ENCODE results near the gene FAM120B. TPM values are rescaled to one million over a fixed set of nuclear protein-coding genes. Genes with fewer than 3 reads are reported as not detected.
"Not testable (repeated sequence)": the region's sequence is repeated elsewhere in the genome, so short reads cannot be mapped to it uniquely, and the experiment has no call there.

Gene FAM120B
- total RNA-seq, 4 donors from 2014 or later = 10.7 to 17.0 (median 13.5) TPM

- in situ Hi-C loops (cut with MboI; ENCODE audit: low sequenced_read_pairs in 4 of 4) (no loop called here), intact Hi-C loops (cut with DNase I; ENCODE audit: low total_unique reads) (loop anchor here (10.0 kb wide), 1 partner anchor 69 kb away; no protein-coding TSS in a partner anchor)
- TF ChIP-seq CTCF (IDR thresholded peaks at IDR 0.05 in 4 of 5, conservative IDR thresholded peaks at IDR 0.05 in 1 of 5) = no peak
- TF ChIP-seq POLR2A (IDR thresholded peaks at IDR 0.05) = no peak
- peaks cover 0 to 8% of the 10 kb centered on the region in 2 donors for H3K4me1 ChIP-seq
- H3K4me3 ChIP-seq = no peak overlapping the region
- no peak for ATAC-seq
- no peak overlapping the region for H3K27ac ChIP-seq
- peaks cover 3 to 38% of the 10 kb centered on the region in 2 donors for H3K36me3 ChIP-seq
- H3K9me3 ChIP-seq = no peaks in the 10 kb centered on the region
- DNase-seq = no peak
- H3K27me3 ChIP-seq = no peaks in the 10 kb centered on the region
These were observed 98.9 kb downstream of the FAM120B start for GRCh38 chr6:170405311-170405975.

GRCh38 chr6:170407200-170407599, 100.6 kb downstream of the FAM120B start:
- ATAC-seq = no peak
- in situ Hi-C loops (cut with MboI; ENCODE audit: low sequenced_read_pairs in 4 of 4) = no loop called here
- TF ChIP-seq CTCF (IDR thresholded peaks at IDR 0.05 in 4 of 5, conservative IDR thresholded peaks at IDR 0.05 in 1 of 5) (no peak), POLR2A (IDR thresholded peaks at IDR 0.05) (no peak)

GRCh38 chr6:170407932-170408331, 101.4 kb downstream of the FAM120B start:
- no peaks in the 10 kb centered on the region for H3K9me3 ChIP-seq
- DNase-seq = no peak
- no peak for ATAC-seq
- TF ChIP-seq CTCF (IDR thresholded peaks at IDR 0.05 in 4 of 5, conservative IDR thresholded peaks at IDR 0.05 in 1 of 5) (no peak), POLR2A (IDR thresholded peaks at IDR 0.05) (no peak)
- intact Hi-C loops (cut with DNase I; ENCODE audit: low total_unique reads) (loop anchor here (10.0 kb wide), 1 partner anchor 67 kb away; no protein-coding TSS in a partner anchor), in situ Hi-C loops (cut with MboI; ENCODE audit: low sequenced_read_pairs in 4 of 4) (no loop called here)
- peaks cover 0 to 1% of the 10 kb centered on the region in 2 donors for H3K4me1 ChIP-seq
- H3K36me3 ChIP-seq = peaks cover 3 to 23% of the 10 kb centered on the region in 2 donors
- H3K27ac ChIP-seq = no peak overlapping the region
- H3K4me3 ChIP-seq = no peak overlapping the region
- no peaks in the 10 kb centered on the region for H3K27me3 ChIP-seq

More at GRCh38 chr6:170407200-170407599, 100.6 kb downstream of the FAM120B start:
- H3K4me1 ChIP-seq = peaks cover 0 to 8% of the 10 kb centered on the region in 2 donors
- H3K4me3 ChIP-seq = no peak overlapping the region
- peaks cover 3 to 23% of the 10 kb centered on the region in 2 donors for H3K36me3 ChIP-seq
- no peaks in the 10 kb centered on the region for H3K9me3 ChIP-seq
- H3K27me3 ChIP-seq = no peaks in the 10 kb centered on the region
- intact Hi-C loops (cut with DNase I; ENCODE audit: low total_unique reads) = loop anchor here (10.0 kb wide), 1 partner anchor 68 kb away; no protein-coding TSS in a partner anchor
- H3K27ac ChIP-seq = no peak overlapping the region
- DNase-seq = no peak

- H3K27me3 ChIP-seq; H3K4me3 ChIP-seq; ATAC-seq; H3K9me3 ChIP-seq; H3K4me1 ChIP-seq; in situ Hi-C loops (cut with MboI; ENCODE audit: low sequenced_read_pairs in 4 of 4); DNase-seq; H3K27ac ChIP-seq: not testable (repeated sequence)
- intact Hi-C loops (cut with DNase I; ENCODE audit: low total_unique reads) = loop anchor here (10.0 kb wide), 1 partner anchor 65 kb away; no protein-coding TSS in a partner anchor
- H3K36me3 ChIP-seq = peaks cover 2 to 19% of the 10 kb centered on the region in 2 donors
These were observed 103.2 kb downstream of the FAM120B start for GRCh38 chr6:170409746-170410145.

GRCh38 chr6:170410241-170410640, 103.7 kb downstream of the FAM120B start:
- no peaks in the 10 kb centered on the region for H3K27me3 ChIP-seq
- ATAC-seq (no peak), DNase-seq (no peak)
- in situ Hi-C loops (cut with MboI; ENCODE audit: low sequenced_read_pairs in 4 of 4) = no loop called here
- no peaks in the 10 kb centered on the region for H3K4me1 ChIP-seq
- peaks cover 0 to 14% of the 10 kb centered on the region in 2 donors for H3K36me3 ChIP-seq
- intact Hi-C loops (cut with DNase I; ENCODE audit: low total_unique reads) = no loop called here
- no peak overlapping the region for H3K27ac ChIP-seq
- H3K4me3 ChIP-seq = no peak overlapping the region
- no peaks in the 10 kb centered on the region for H3K9me3 ChIP-seq
- TF ChIP-seq CTCF (IDR thresholded peaks at IDR 0.05 in 4 of 5, conservative IDR thresholded peaks at IDR 0.05 in 1 of 5) (no peak), POLR2A (IDR thresholded peaks at IDR 0.05) (no peak)

Measured in gastrocnemius medialis (tissue), 4 donors.